Spinal cord (tissue), 10 donors: ENCODE measurements around the gene ZNF777. TPM values are rescaled to one million over a fixed set of nuclear protein-coding genes. Genes with fewer than 3 reads are reported as not detected.
A peak's percentile ranks its signal among the peaks of the same experiment; 100 is the strongest.
"Not testable (repeated sequence)": the region's sequence is repeated elsewhere in the genome, so short reads cannot be mapped to it uniquely, and the experiment has no call there.

ENCODE experiments used
- DNase-seq, 6 donors: peaks; one replicate each; pipeline versions ENCODE4 v3.0.0 to v3.0.0-alpha.2; 2013 to 2015; ENCODE audit warnings: low spot score in 6 of 6, low read depth in 4 of 6
- H3K27ac ChIP-seq: one replicate; pipeline ENCODE4 v1.5.1; 2013; ENCODE audit warnings: low read depth, low read length, control low read depth
- H3K27me3 ChIP-seq: one replicate; pipeline ENCODE4 v1.6.1; 2013; ENCODE audit warnings: low read length; ENCODE audit not compliant: control insufficient read depth, insufficient read depth
- H3K36me3 ChIP-seq: one replicate; pipeline ENCODE4 v1.6.1; 2013; ENCODE audit warnings: low read length; ENCODE audit not compliant: control insufficient read depth, insufficient read depth
- H3K4me1 ChIP-seq: one replicate; pipeline ENCODE4 v1.6.1; 2013; ENCODE audit warnings: low read length; ENCODE audit not compliant: control insufficient read depth, insufficient read depth
- H3K4me3 ChIP-seq: one replicate; pipeline ENCODE4 v1.5.1; 2013; ENCODE audit warnings: low read depth, low read length, control low read depth
- H3K9me3 ChIP-seq: one replicate; pipeline ENCODE4 v1.6.1; 2013; ENCODE audit warnings: low read length; ENCODE audit not compliant: control insufficient read depth, insufficient read depth
- WGBS: methylation state at CpG from one replicate; pipeline ENCODE4 v1.1.5; 2013; ENCODE audit warnings: missing lambda C conversion rate; ENCODE audit not compliant: insufficient coverage; 5-methylcytosine and 5-hydroxymethylcytosine counted together
- polyA plus RNA-seq, 2 donors: library from polyadenylated mRNA; unstranded; fragments of 120-200 nt; gene quantifications; one replicate each; pipeline ENCODE4 v1.2.1, GENCODE V29; 2013; ENCODE audit not compliant: insufficient read length in 2 of 2
- total RNA-seq, 2 donors: library from RNA; depleted of rRNA in 1 of 2; stranded (reverse); fragments of 120-200 nt in 1 of 2; fragments of >200 nt in 1 of 2; gene quantifications; one replicate each; pipeline versions ENCODE4 v1.2.3 to v1.2.4, GENCODE V29; 2013 to 2014
- donor health status: healthy.

The ZNF777 gene
- total and polyA plus RNA-seq, 4 donors: 3.7 to 19.7 (median 13.6) TPM

DNA sequence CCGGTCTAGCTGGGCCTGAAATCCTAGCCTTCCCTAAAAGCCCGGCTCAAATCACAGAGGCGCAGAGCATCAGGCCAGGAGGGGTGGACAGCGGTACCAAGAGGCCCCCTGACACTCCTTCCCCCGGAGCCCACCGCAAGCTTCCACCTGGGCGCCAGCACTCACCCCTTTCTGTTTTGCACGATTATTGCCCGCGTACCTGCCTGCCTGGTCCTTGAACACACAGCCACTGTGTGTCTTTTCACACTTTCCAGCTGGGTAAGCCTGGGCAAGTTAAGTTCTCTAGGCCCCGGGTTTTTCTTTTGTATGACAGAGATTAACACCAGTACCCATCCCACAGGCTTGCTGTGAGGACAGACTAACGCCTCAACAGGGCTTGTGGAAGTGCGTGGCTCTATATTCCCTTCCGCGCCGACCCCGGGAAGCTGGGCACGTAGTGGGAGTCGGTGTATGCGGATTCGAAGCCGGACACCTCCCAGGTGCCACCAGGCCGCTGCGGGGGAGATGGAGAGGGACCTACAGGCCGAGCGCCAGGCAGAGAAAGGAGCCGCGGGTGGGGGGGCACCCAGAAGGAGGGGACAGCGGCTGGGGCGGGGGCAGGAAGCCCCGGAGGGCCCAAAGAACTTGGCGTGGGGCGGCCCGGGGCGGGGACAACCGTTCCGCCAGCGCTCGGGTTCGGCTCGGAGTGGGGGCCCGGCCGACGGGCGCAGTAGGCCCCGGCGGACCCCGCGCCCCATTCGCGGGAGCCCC lies 36.0 kb upstream of the ZNF777 start:
- H3K27ac ChIP-seq: peak overlapping the region; percentile 71
- 3% methylated on average over 50 of the region's 51 CpGs for WGBS
- peaks cover 13% of the 10 kb centered on the region for H3K4me1 ChIP-seq
- H3K36me3 ChIP-seq: peaks cover 27% of the 10 kb centered on the region
- peak in 4 of 6 donors; percentile 10 to 69 (median 44) for DNase-seq
- peak overlapping the region; percentile 53 for H3K4me3 ChIP-seq
- H3K27me3 ChIP-seq: no peaks in the 10 kb centered on the region
- no peaks in the 10 kb centered on the region for H3K9me3 ChIP-seq

DNA sequence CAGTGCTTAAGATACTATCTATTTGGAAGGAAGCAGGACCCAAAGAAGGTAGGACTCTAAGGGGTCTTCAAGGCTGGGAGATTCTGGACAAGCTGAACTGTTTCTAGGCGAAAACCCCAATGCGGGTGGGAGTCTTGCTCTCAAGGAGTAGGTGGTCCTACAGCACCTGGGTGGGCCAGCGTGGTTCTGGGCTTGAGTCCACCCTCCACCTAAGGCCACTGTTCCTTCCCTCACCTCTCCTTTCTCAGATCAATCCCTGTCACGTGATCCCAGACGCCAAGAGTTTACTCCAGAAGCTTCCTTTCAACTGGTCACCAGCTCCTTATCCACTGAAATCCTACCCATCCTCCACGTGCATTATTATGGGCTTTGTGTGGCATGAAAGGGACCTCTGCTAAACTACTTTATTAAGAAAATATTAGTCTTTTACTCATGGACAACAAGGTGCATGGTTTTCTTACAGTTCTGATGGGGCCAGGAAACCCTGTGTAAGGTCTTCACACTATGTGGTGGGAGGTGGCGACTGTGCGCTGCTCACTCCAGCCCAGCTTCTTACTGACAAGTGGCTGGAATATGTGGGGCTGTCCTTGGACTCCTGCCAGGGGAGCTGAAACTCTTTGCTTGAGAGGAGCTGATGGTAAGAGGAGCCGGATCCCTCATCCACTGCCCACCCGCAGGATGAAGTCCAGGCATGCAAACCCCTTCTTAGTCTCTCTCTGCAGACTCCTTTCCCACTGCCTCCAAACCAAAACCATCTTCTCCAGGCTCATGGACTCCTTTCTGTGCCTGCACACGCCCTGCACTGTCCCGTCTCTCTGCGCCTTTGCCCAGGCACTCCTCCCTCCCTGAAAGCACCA lies 35.2 kb upstream of the ZNF777 start:
- no peak overlapping the region for H3K27ac ChIP-seq
- peaks cover 35% of the 10 kb centered on the region for H3K36me3 ChIP-seq
- no peaks in the 10 kb centered on the region for H3K27me3 ChIP-seq
- peak in 4 of 6 donors; percentile 9 to 85 (median 65) for DNase-seq
- H3K4me3 ChIP-seq: peak overlapping the region; percentile 53
- no peaks in the 10 kb centered on the region for H3K9me3 ChIP-seq
- peaks cover 13% of the 10 kb centered on the region for H3K4me1 ChIP-seq
- 72% methylated on average over 4 of the region's 13 CpGs for WGBS

GRCh38 chr7:149494738-149495368 lies 34.0 kb upstream of the ZNF777 start:
- DNase-seq: no peak
- no peak overlapping the region for H3K4me3 ChIP-seq
- no peak overlapping the region for H3K27ac ChIP-seq
- H3K27me3 ChIP-seq: no peaks in the 10 kb centered on the region
- peaks cover 13% of the 10 kb centered on the region for H3K4me1 ChIP-seq
- H3K9me3 ChIP-seq: no peaks in the 10 kb centered on the region
- peaks cover 47% of the 10 kb centered on the region for H3K36me3 ChIP-seq
- 74% methylated on average over 4 of the region's 6 CpGs for WGBS

- 92% methylated on average over 11 of the region's 20 CpGs for WGBS
- not testable (repeated sequence) for H3K27me3 ChIP-seq, H3K4me3 ChIP-seq, H3K9me3 ChIP-seq, H3K27ac ChIP-seq, DNase-seq
- H3K4me1 ChIP-seq: peaks cover 13% of the 10 kb centered on the region
- H3K36me3 ChIP-seq: peaks cover 54% of the 10 kb centered on the region
Measured at GRCh38 chr7:149493975-149494374, 33.1 kb upstream of the ZNF777 start.

DNA sequence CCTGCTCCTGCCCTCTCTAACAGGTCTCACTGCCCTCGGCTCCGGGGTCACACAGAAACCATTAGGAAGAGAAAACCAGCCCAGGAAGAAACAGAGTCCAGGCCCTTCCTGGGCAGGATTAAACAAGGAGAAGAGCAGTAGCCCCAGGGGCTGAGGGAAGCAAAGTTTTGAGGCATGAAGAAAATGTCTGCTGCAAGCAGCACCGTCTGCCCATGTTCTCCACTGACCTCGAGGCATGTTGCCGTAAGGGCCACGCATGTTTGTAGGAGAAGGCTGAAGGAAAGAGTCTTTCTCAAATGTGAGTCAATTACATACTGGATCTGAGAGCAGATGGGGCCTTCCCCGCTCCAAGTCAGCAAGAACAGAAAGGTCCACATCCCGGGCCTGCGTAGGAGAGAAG lies 32.5 kb upstream of the ZNF777 start:
- Histone ChIP-seq H3K4me1 (peaks cover 13% of the 10 kb centered on the region), H3K27me3 (no peaks in the 10 kb centered on the region), H3K4me3 (no peak overlapping the region), H3K9me3 (no peaks in the 10 kb centered on the region), H3K36me3 (peaks cover 57% of the 10 kb centered on the region), H3K27ac (no peak overlapping the region)
- DNase-seq: no peak
- WGBS: 92% methylated on average over 7 of the region's 9 CpGs

DNA sequence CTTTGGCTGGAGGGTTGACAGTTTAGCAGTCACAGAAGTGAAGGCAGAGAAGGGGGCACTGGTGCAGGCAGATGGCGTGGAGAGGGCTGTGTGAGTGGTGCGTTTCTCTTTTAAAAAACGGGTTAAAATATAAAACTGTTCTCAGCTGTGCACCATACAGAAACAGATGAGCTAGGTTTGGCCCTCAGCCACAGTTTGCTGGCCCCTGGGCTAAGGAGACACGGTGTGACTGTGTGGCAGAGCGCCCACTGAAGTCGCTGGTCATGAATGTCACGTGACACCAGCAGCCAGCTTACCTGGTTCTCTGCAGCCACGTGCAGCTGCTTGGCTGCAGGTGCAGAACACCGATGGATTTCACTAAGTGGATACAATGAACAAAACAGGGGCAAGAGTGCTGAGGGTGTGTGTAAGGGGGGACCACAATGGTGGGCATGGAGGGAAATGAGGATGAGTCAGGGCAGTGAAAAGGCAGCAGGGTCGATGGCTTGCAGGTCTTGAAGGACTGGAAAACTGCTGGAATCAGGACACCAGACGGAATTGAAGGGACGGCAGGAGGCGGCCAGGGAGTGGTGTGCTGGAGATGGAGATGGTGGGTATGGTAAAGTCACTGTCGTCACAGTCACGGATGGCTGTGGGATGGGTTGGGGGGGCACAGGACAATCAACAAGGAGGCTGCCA lies 29.4 kb upstream of the ZNF777 start:
- Histone ChIP-seq H3K4me3 (no peak overlapping the region), H3K9me3 (no peaks in the 10 kb centered on the region), H3K27me3 (no peaks in the 10 kb centered on the region), H3K36me3 (peaks cover 70% of the 10 kb centered on the region), H3K27ac (no peak overlapping the region), H3K4me1 (no peaks in the 10 kb centered on the region)
- WGBS: 88% methylated on average over 15 of the region's 15 CpGs
- DNase-seq: no peak

- Histone ChIP-seq H3K9me3 (no peaks in the 10 kb centered on the region), H3K4me3 (no peak overlapping the region), H3K36me3 (peaks cover 68% of the 10 kb centered on the region), H3K27ac (no peak overlapping the region), H3K27me3 (no peaks in the 10 kb centered on the region), H3K4me1 (no peaks in the 10 kb centered on the region)
- DNase-seq: no peak
- WGBS: 87% methylated on average over 14 of the region's 15 CpGs
Measured at GRCh38 chr7:149489391-149490024, 28.6 kb upstream of the ZNF777 start.

DNA sequence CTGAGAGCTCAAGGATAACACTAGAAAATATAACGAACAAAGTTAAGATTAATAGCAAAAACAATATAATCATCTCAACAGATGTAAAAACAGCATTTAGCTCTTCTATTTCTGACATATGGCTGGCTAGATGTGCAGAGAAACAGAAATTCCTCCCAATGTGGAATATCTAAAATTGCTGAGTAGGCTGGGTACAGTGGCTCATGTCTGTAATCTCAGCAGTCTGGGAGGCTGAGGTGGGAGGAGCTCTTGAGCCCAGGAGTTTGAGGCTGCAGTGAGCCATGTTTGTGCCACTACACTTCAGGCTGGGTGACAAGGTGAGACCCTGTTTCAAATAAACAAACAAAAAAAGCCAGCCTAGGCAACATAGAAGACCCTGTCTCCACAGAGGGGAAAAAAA lies 18.7 kb upstream of the ZNF777 start:
- no CpG with 5 or more reads among the region's 1 CpG for WGBS
- H3K36me3 ChIP-seq: peaks cover 41% of the 10 kb centered on the region
- DNase-seq: no peak
- no peak overlapping the region for H3K27ac ChIP-seq
- no peaks in the 10 kb centered on the region for H3K27me3 ChIP-seq
- H3K4me3 ChIP-seq: no peak overlapping the region
- H3K4me1 ChIP-seq: no peaks in the 10 kb centered on the region
- peaks cover 4% of the 10 kb centered on the region for H3K9me3 ChIP-seq

DNA sequence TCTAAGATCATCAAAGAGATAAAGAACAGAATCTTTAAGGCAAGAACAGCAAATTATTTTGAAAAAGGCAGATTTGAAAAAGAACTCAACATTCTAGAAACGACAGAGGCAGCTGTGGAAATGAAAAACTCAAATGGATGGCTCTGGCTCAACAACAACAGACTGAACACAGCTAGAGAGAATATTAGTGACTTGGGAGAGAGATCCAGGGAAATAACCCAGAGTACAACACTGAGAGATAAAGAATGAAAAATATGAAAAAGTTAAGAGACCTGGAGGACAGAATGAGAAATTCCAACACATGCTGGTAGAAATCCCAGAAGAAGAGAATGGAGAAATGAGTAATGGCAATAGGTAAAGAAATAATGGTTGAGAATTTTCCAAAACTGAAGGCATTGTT lies 17.9 kb upstream of the ZNF777 start:
- Histone ChIP-seq H3K4me3 (no peak overlapping the region), H3K27me3 (no peaks in the 10 kb centered on the region), H3K36me3 (peaks cover 49% of the 10 kb centered on the region), H3K4me1 (no peaks in the 10 kb centered on the region), H3K9me3 (peaks cover 4% of the 10 kb centered on the region), H3K27ac (no peak overlapping the region)
- no peak for DNase-seq
- WGBS: no CpG with 5 or more reads among the region's 1 CpG
